Parathyroid adenoma (tissue), 2 donors: ENCODE results near the gene MRGPRD.

ENCODE experiments used
- H2AFZ ChIP-seq: fragments of 300-600 bp; sonication (generic); one replicate; pipeline ENCODE4 v1.7.0; 2017; ENCODE audit warnings: antibody characterized with exemption, mild to moderate bottlenecking
- H3K27ac ChIP-seq: fragments of 300-600 bp; sonication (generic); one replicate; pipeline ENCODE4 v1.7.0; 2017
- H3K27me3 ChIP-seq: fragments of 300-600 bp; sonication (generic); one replicate; pipeline ENCODE4 v1.7.0; 2017; ENCODE audit warnings: low read length; ENCODE audit not compliant: control insufficient read depth, insufficient read depth
- H3K36me3 ChIP-seq: fragments of 300-600 bp; sonication (generic); one replicate; pipeline ENCODE4 v1.7.0; 2017; ENCODE audit warnings: low read length; ENCODE audit not compliant: control insufficient read depth, insufficient read depth
- H3K4me1 ChIP-seq: fragments of 300-600 bp; sonication (generic); one replicate; pipeline ENCODE4 v1.7.0; 2017; ENCODE audit warnings: control low read depth
- H3K4me2 ChIP-seq: fragments of 300-600 bp; sonication (generic); one replicate; pipeline ENCODE4 v1.7.0; 2017; ENCODE audit warnings: low read length
- H3K4me3 ChIP-seq: fragments of 300-600 bp; sonication (generic); one replicate; pipeline ENCODE4 v1.7.0; 2017; ENCODE audit warnings: low read depth, low read length
- H3K79me2 ChIP-seq: fragments of 300-600 bp; sonication (generic); one replicate; pipeline ENCODE4 v1.7.0; 2017; ENCODE audit warnings: control low read depth
- H3K9ac ChIP-seq: fragments of 300-600 bp; sonication (generic); one replicate; pipeline ENCODE4 v1.7.0; 2017; ENCODE audit warnings: mild to moderate bottlenecking
- H3K9me3 ChIP-seq: fragments of 300-600 bp; sonication (generic); one replicate; pipeline ENCODE4 v1.7.0; 2017; ENCODE audit warnings: low read length; ENCODE audit not compliant: control insufficient read depth
- TF ChIP-seq, protein P1 (sequence below): fragments of 300-600 bp; sonication (generic); IDR thresholded peaks from one replicate; pipeline ENCODE4 v1.7.0; 2017; ENCODE audit warnings: antibody characterized with exemption, mild to moderate bottlenecking
- donor health status: primary hyperparathyroidism.

Gene MRGPRD

GRCh38 chr11:68980776-68981065 lies at the start of gene MRGPRD:
MRGPRD (minus strand) TSS chr11:68980986; CDS start chr11:68980986, 0 bp downstream.
- Histone ChIP-seq H3K27ac (no peak within 1 kb of the TSS), H3K9me3 (no peaks in the 10 kb centered on the region), H3K4me3 (no peak within 1 kb of the TSS), H3K4me1 (no peaks in the 10 kb centered on the region), H3K9ac (no peak within 1 kb of the TSS), H3K79me2 (no peaks in the 10 kb centered on the region), H2AFZ (no peak within 1 kb of the TSS), H3K36me3 (no peaks in the 10 kb centered on the region), H3K4me2 (no peak within 1 kb of the TSS), H3K27me3 (no peaks in the 10 kb centered on the region)
- TF ChIP-seq, protein P1, sequence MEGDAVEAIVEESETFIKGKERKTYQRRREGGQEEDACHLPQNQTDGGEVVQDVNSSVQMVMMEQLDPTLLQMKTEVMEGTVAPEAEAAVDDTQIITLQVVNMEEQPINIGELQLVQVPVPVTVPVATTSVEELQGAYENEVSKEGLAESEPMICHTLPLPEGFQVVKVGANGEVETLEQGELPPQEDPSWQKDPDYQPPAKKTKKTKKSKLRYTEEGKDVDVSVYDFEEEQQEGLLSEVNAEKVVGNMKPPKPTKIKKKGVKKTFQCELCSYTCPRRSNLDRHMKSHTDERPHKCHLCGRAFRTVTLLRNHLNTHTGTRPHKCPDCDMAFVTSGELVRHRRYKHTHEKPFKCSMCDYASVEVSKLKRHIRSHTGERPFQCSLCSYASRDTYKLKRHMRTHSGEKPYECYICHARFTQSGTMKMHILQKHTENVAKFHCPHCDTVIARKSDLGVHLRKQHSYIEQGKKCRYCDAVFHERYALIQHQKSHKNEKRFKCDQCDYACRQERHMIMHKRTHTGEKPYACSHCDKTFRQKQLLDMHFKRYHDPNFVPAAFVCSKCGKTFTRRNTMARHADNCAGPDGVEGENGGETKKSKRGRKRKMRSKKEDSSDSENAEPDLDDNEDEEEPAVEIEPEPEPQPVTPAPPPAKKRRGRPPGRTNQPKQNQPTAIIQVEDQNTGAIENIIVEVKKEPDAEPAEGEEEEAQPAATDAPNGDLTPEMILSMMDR = no peak

DNA sequence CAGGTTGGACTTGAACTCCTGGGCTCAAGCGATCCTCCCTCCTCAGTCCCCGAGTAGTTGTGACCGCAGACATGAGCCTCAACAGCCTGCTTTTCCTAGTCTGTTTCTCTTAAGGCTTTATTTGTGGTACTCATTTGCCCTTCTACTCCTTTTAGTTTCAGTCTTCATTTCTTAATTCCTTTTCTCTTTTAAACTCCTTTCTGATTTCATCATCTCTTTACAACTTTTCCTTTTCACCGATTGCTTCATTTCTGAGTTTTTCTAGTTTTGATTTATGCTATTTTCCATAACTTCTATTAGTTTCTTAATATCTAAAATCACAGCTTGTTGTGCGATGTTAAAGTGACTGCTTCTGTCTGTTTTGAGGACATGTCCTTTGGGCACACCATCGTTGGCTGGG lies 49.5 kb upstream of the MRGPRD start:
- no peak overlapping the region for H2AFZ ChIP-seq
- no peaks in the 10 kb centered on the region for H3K9me3 ChIP-seq
- H3K27ac ChIP-seq = no peak overlapping the region

GRCh38 chr11:69027704-69028372 lies 47.1 kb upstream of the MRGPRD start:
- Histone ChIP-seq H3K4me2 (no peak overlapping the region), H3K9me3 (no peaks in the 10 kb centered on the region), H3K9ac (no peak overlapping the region), H3K4me3 (no peak overlapping the region), H3K36me3 (no peaks in the 10 kb centered on the region), H2AFZ (no peak overlapping the region), H3K27ac (no peak overlapping the region), H3K79me2 (no peaks in the 10 kb centered on the region), H3K4me1 (no peaks in the 10 kb centered on the region), H3K27me3 (no peaks in the 10 kb centered on the region)
- TF ChIP-seq, protein P1 = no peak

More for the DNA sequence above, 49.5 kb upstream of the MRGPRD start:
- H3K4me1 ChIP-seq = no peaks in the 10 kb centered on the region
- no peak overlapping the region for H3K9ac ChIP-seq
- no peaks in the 10 kb centered on the region for H3K27me3 ChIP-seq
- TF ChIP-seq, protein P1 = no peak
- H3K79me2 ChIP-seq = no peaks in the 10 kb centered on the region
- no peak overlapping the region for H3K4me2 ChIP-seq
- H3K36me3 ChIP-seq = no peaks in the 10 kb centered on the region
- H3K4me3 ChIP-seq = no peak overlapping the region

GRCh38 chr11:69024509-69024908 lies 43.7 kb upstream of the MRGPRD start:
- H3K36me3 ChIP-seq = no peaks in the 10 kb centered on the region
- no peak overlapping the region for H3K4me3 ChIP-seq
- H3K79me2 ChIP-seq = no peaks in the 10 kb centered on the region
- H3K27ac ChIP-seq = no peak overlapping the region
- no peak overlapping the region for H3K4me2 ChIP-seq
- H2AFZ ChIP-seq = no peak overlapping the region
- H3K9me3 ChIP-seq = no peaks in the 10 kb centered on the region
- no peaks in the 10 kb centered on the region for H3K4me1 ChIP-seq
- H3K9ac ChIP-seq = no peak overlapping the region
- H3K27me3 ChIP-seq = no peaks in the 10 kb centered on the region
- TF ChIP-seq, protein P1 = no peak

DNA sequence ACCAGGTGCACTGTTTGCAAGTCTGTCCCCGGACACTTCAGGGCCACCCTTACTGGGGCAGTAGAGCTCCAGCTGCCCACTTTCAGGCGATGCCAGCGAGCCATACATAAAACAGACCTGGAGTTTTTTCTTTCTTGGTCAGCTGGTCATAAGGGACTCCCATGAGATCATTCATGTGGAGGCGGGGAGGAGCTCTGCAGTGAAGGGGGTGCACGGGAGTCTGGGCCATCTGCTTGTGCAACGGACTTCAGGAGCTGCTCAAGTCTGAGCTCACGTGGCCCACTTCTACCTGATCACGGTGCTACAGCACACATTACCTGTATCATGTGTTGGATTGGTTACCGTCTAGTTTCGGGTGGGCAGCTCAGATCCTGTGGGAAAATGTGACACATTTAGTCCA lies 41.5 kb upstream of the MRGPRD start:
- H3K27ac ChIP-seq = no peak overlapping the region
- H3K36me3 ChIP-seq = no peaks in the 10 kb centered on the region
- H3K79me2 ChIP-seq = no peaks in the 10 kb centered on the region
- no peaks in the 10 kb centered on the region for H3K27me3 ChIP-seq
- no peaks in the 10 kb centered on the region for H3K9me3 ChIP-seq
- no peaks in the 10 kb centered on the region for H3K4me1 ChIP-seq
- no peak overlapping the region for H2AFZ ChIP-seq
- no peak overlapping the region for H3K4me3 ChIP-seq
- no peak overlapping the region for H3K4me2 ChIP-seq
- TF ChIP-seq, protein P1 = no peak
- no peak overlapping the region for H3K9ac ChIP-seq
